K562 (cell line): ENCODE data around the gene BRAP. TPM values are rescaled to one million over a fixed set of nuclear protein-coding genes. Genes with fewer than 3 reads are reported as not detected.
"Not testable (repeated sequence)": the region's sequence is repeated elsewhere in the genome, so short reads cannot be mapped to it uniquely, and the experiment has no call there.

Source experiments
- ATAC-seq: fragments of 200-7000 bp; cut with Tn5 transposase; 3 replicates; pipeline ENCODE4 v1.9.1; 2020; ENCODE audit warnings: moderate library complexity
- BruUV-seq: library from RNA; stranded (reverse); fragments of 400-500 nt; replicated peaks from 2 replicates; lab custom pipeline; 2021; lab: Mats Ljungman, UMichigan
- CTCF ChIA-PET: fragments of 300-600 bp; formaldehyde crosslinking; extraction: SDS; loops from one replicate; lab custom pipeline; 2021; ENCODE audit warnings: low intra/inter-chr PET ratio; lab: Yijun Ruan, JAX
- POLR2A ChIA-PET: fragments of 300-600, 350-650 bp; sonication (Branson Sonifier 250); formaldehyde crosslinking; extraction: SDS; loops from one replicate; lab custom pipeline; 2021; ENCODE audit warnings: antibody characterized with exemption, inconsistent platforms; lab: Yijun Ruan, JAX
- DNase-seq, 4 experiments: peaks; one replicate each; pipeline versions ENCODE4 v3.0.0 to v3.0.0-alpha.2; 2011 to 2018; ENCODE audit warnings: low spot score in 3 of 4, mixed read lengths in 3 of 4; ENCODE audit errors: extremely low read depth in 1 of 4
- FAIRE-seq: peaks from 2 replicates; lab custom pipeline; 2011; peaks lifted over from hg19 to GRCh38; lab: Jason Lieb, UNC
- H2AFZ ChIP-seq: 2 replicates; pipeline ENCODE4 v1.6.0; 2011; ENCODE audit warnings: low read depth, low read length, control low read depth, inconsistent platforms
- H3K27ac ChIP-seq: fragments of 200-600 bp; 3 replicates; pipeline ENCODE4 v1.8.0; 2011; ENCODE audit warnings: low read depth, mild to moderate bottlenecking, control low read depth, inconsistent platforms, low read length, moderate library complexity, mixed read lengths; ENCODE audit errors: extremely low read depth
- H3K27me3 ChIP-seq, 2 experiments: fragments of 300-600 bp in 1 of 2; 2 replicates in 1 of 2; 3 replicates in 1 of 2; pipeline versions ENCODE4 v1.6.0 to v1.8.0; 2011; ENCODE audit warnings: inconsistent platforms in 2 of 2, low read length in 2 of 2, mild to moderate bottlenecking in 1 of 2, mixed read lengths in 1 of 2, moderate library complexity in 1 of 2; ENCODE audit not compliant: control insufficient read depth in 2 of 2, insufficient read depth in 2 of 2
- H3K36me3 ChIP-seq: fragments of 300-600 bp; 3 replicates; pipeline ENCODE4 v1.8.0; 2011; ENCODE audit warnings: mild to moderate bottlenecking, low read length, inconsistent platforms; ENCODE audit not compliant: control insufficient read depth, insufficient read depth
- H3K4me1 ChIP-seq, 2 experiments: fragments of 200-600 bp in 1 of 2; replicated peaks in 1 of 2; 2 replicates in 1 of 2; 3 replicates in 1 of 2; pipeline versions ENCODE4 v1.5.1 to v1.8.0; 2011; ENCODE audit warnings: inconsistent platforms in 2 of 2, low read length in 2 of 2, mild to moderate bottlenecking in 1 of 2, mixed read lengths in 1 of 2, moderate library complexity in 1 of 2; ENCODE audit not compliant: control insufficient read depth in 2 of 2, insufficient read depth in 2 of 2
- H3K4me2 ChIP-seq: 2 replicates; pipeline ENCODE4 v1.6.1; 2011; ENCODE audit warnings: low read length, control low read depth, inconsistent platforms, mixed read lengths; ENCODE audit not compliant: insufficient read depth
- H3K4me3 ChIP-seq: fragments of 200-600 bp; sonication (generic), shearing (Covaris generic); 2 replicates; pipeline ENCODE4 v1.5.1; 2016; ENCODE audit warnings: control low read depth, inconsistent platforms
- H3K79me2 ChIP-seq: fragments of 200-600 bp; 3 replicates; pipeline ENCODE4 v1.8.0; 2011; ENCODE audit warnings: low read length, inconsistent platforms; ENCODE audit not compliant: control insufficient read depth, insufficient read depth
- H3K9ac ChIP-seq, 2 experiments: 2 replicates each; pipeline versions ENCODE4 v1.6.0 to v1.6.1; 2011; ENCODE audit warnings: low read depth in 2 of 2, low read length in 2 of 2, control low read depth in 1 of 2, inconsistent platforms in 1 of 2, mild to moderate bottlenecking in 1 of 2, mixed read lengths in 1 of 2; ENCODE audit not compliant: insufficient read depth in 1 of 2
- H3K9me1 ChIP-seq: one replicate; pipeline ENCODE4 v1.6.0; 2011; ENCODE audit warnings: inconsistent platforms, mild to moderate bottlenecking, low read length, moderate library complexity; ENCODE audit not compliant: control insufficient read depth, insufficient read depth
- H3K9me3 ChIP-seq: replicated peaks from 2 replicates; pipeline ENCODE4 v1.5.1; 2011; ENCODE audit warnings: low read depth, low read length, inconsistent platforms; ENCODE audit not compliant: control insufficient read depth, insufficient read depth
- H4K20me1 ChIP-seq: replicated peaks from 2 replicates; pipeline ENCODE4 v1.6.1; 2011; ENCODE audit warnings: low read length, inconsistent platforms, mixed read lengths; ENCODE audit not compliant: control insufficient read depth, insufficient read depth
- CBFA2T3 ChIP-seq: fragments of 450-650 bp; IDR thresholded peaks from 2 replicates; pipeline ENCODE4 v1.6.1; 2017
- DMBX1 ChIP-seq: fragments of 250-450 bp; sonication (Bioruptor Pico); IDR thresholded peaks from 2 replicates; pipeline ENCODE4 v1.8.0; 2022; ENCODE audit warnings: inconsistent platforms, mild to moderate bottlenecking, moderate library complexity, borderline replicate concordance
- FOSL1 ChIP-seq: fragments of 200-800 bp; sonication (Bioruptor generic); conservative IDR thresholded peaks from 2 replicates; pipeline ENCODE4 v1.6.1; 2016; ENCODE audit warnings: missing genetic modification characterization, missing compliant biosample characterization
- HNRNPLL ChIP-seq: fragments of 200-400 bp; formaldehyde crosslinking; IDR thresholded peaks from 2 replicates; pipeline ENCODE4 v1.6.1; 2017; ENCODE audit warnings: low read length, low read depth, mild to moderate bottlenecking; ENCODE audit not compliant: poor library complexity, severe bottlenecking
- MAZ ChIP-seq, 2 experiments: fragments of 450-650 bp in 1 of 2; sonication (generic) in 1 of 2; formaldehyde crosslinking; IDR thresholded peaks in 1 of 2; conservative IDR thresholded peaks in 1 of 2; 2 replicates each; pipeline versions ENCODE4 v1.4.0 to v1.5.0; 2020; ENCODE audit warnings: mild to moderate bottlenecking in 1 of 2, missing genetic modification reagents in 1 of 2
- MCM2 ChIP-seq: fragments of 450-650 bp; IDR thresholded peaks from 2 replicates; pipeline ENCODE4 v1.6.1; 2017; ENCODE audit warnings: low read depth, mild to moderate bottlenecking
- RCOR1 ChIP-seq, 2 experiments: IDR thresholded peaks; 2 replicates each; pipeline ENCODE4 v1.6.1; 2012; ENCODE audit warnings: low read depth in 2 of 2, low read length in 2 of 2, borderline replicate concordance in 1 of 2, improper control_type of control experiment in 1 of 2
- SNRNP70 ChIP-seq: fragments of 200-400 bp; formaldehyde crosslinking; optimal IDR thresholded peaks from 2 replicates; pipeline ENCODE3; 2017; ENCODE audit warnings: low read depth, low read length
- ZBTB5 ChIP-seq: fragments of 450-650 bp; IDR thresholded peaks from 2 replicates; pipeline ENCODE4 v1.6.1; 2017; ENCODE audit warnings: antibody characterized with exemption
- ZNF140 ChIP-seq: fragments of 250-450 bp; sonication (Bioruptor Pico); IDR thresholded peaks from 2 replicates; pipeline ENCODE4 v1.8.0; 2021; ENCODE audit warnings: moderate library complexity, mild to moderate bottlenecking, inconsistent platforms
- ZNF668 ChIP-seq: fragments of 250-450 bp; sonication (Bioruptor Pico); IDR thresholded peaks from 2 replicates; pipeline ENCODE4 v1.8.0; 2022; ENCODE audit warnings: mild to moderate bottlenecking, inconsistent platforms
- ZNF76 ChIP-seq: fragments of 250-450 bp; sonication (Bioruptor Pico); IDR thresholded peaks from 2 replicates; pipeline ENCODE4 v1.4.0; 2020; ENCODE audit warnings: mild to moderate bottlenecking, moderate library complexity, borderline replicate concordance
- ZNF778 ChIP-seq: fragments of 450-650 bp; formaldehyde crosslinking; IDR thresholded peaks from 2 replicates; pipeline ENCODE4 v1.4.0; 2020; ENCODE audit warnings: mild to moderate bottlenecking, moderate library complexity
- WGBS: fragments of 100-300 bp; shearing (Covaris generic); methylation state at CpG from one replicate; pipeline ENCODE4 v1.1.6; 2016; ENCODE audit warnings: low coverage, mixed read lengths; ENCODE audit not compliant: insufficient coverage; ENCODE audit errors: missing lambda C conversion rate; 5-methylcytosine and 5-hydroxymethylcytosine counted together
- in situ Hi-C: fragments of 300-500 bp; cut with MboI; formaldehyde crosslinking; loops from 4 replicates; pipeline ENCODE4 v1.15.0; 2018; ENCODE audit warnings: inconsistent platforms, mixed read lengths
- intact Hi-C: fragments of 100-400 bp; cut with micrococcal nuclease; formaldehyde crosslinking; loops from 2 replicates; pipeline ENCODE4 v1.14.2; 2022
- polyA plus RNA-seq, 8 experiments: library from polyadenylated mRNA; depleted of rRNA in 4 of 8; stranded (reverse) in 5 of 8; unstranded in 3 of 8; fragments of >200 nt; fragmentation: Nextera tagmentation in 2 of 8; fragmentation: Illumina TruSeq in 1 of 8; extraction: Ambion mirVana in 2 of 8; extraction: Trizol in 1 of 8; gene quantifications; 2 replicates each; pipeline versions ENCODE4 v1.2.1 to v1.2.3, GENCODE V29; 2011 to 2014; ENCODE audit warnings: inconsistent platforms in 1 of 8, missing spikeins in 1 of 8
- total RNA-seq, 7 experiments: library from RNA; depleted of rRNA in 6 of 7; stranded (reverse); fragments of >200 nt in 6 of 7; fragmentation: Illumina TruSeq in 2 of 7; extraction: Trizol in 2 of 7; gene quantifications; 2 replicates each; pipeline versions ENCODE4 v1.2.1 to v1.2.3, GENCODE V29; 2011 to 2021; ENCODE audit warnings: low replicate concordance in 1 of 7

BRAP gene
- total and polyA plus RNA-seq, 9 of the 15 experiments (the other 6 are each of a cell fraction or from before 2014, with no cell fraction given): 2.2 to 32.6 (median 27.5) TPM

GRCh38 chr12:111728795-111729194 lies 43.0 kb upstream of the BRAP start:
- Histone ChIP-seq H3K36me3 (0 out of 3 replicates have a peak, but pooled peaks cover 2% of the 10 kb centered on the region), H3K79me2 (no peaks in the 10 kb centered on the region), H3K9me3 (no peaks in the 10 kb centered on the region), H3K4me1 (peaks cover 0 to 5% of the 10 kb centered on the region in 2 experiments; a peak in 2 of 5 replicates), H3K27me3 (no peaks in the 10 kb centered on the region), H3K4me3 (no peak overlapping the region), H3K27ac (no peak overlapping the region), H3K9me1 (no peaks in the 10 kb centered on the region), H2AFZ (no peak overlapping the region), H3K4me2 (no peak overlapping the region), H4K20me1 (no peaks in the 10 kb centered on the region), H3K9ac (no peak overlapping the region)
- in situ Hi-C loops: no loop called here
- ChIA-PET POLR2A (interaction anchor here (0.6 to 1.6 kb wide), 4 partner anchors 13 to 169 kb away, joined by 3 to 7 read pairs (median 4); partner anchors contain the start of genes ACAD10 and BRAP), CTCF (no interaction called here)
- WGBS: 78% methylated on average over 2 of the region's 2 CpGs
- intact Hi-C loops: no loop called here
- DNase-seq (no peak), ATAC-seq (no peak), FAIRE-seq (no peak)
- no TSS peak for BruUV-seq
- TF ChIP-seq ZBTB5 (no peak), ZNF778 (CRISPR knock-in tag) (no peak), ZNF140 (no peak), SNRNP70 (no peak), FOSL1 (tag) (no peak), MCM2 (no peak), CBFA2T3 (no peak), RCOR1 (IDR thresholded peaks at IDR 0.05; ENCODE audit: borderline replicate concordance in 1 of 2, low read depth in 2 of 2, low read length in 2 of 2) (no peak), ZNF76 (CRISPR knock-in tag) (no peak), HNRNPLL (no peak), DMBX1 (CRISPR knock-in tag) (no peak), MAZ (CRISPR knock-in tag; conservative IDR thresholded peaks at IDR 0.05 in 1 of 2, IDR thresholded peaks at IDR 0.05 in 1 of 2) (no peak), ZNF668 (CRISPR knock-in tag) (no peak)

GRCh38 chr12:111723646-111724360 lies 38.0 kb upstream of the BRAP start:
- BruUV-seq, H3K9me1 ChIP-seq: not testable (repeated sequence)
- 86% methylated on average over 19 of the region's 46 CpGs for WGBS

More at GRCh38 chr12:111723646-111724360, 38.0 kb upstream of the BRAP start:
- intact Hi-C loops, FAIRE-seq, H2AFZ ChIP-seq, H3K4me1 ChIP-seq, ATAC-seq, H3K79me2 ChIP-seq, H3K27ac ChIP-seq, H3K27me3 ChIP-seq, CTCF ChIA-PET, H3K4me3 ChIP-seq, H3K4me2 ChIP-seq, DNase-seq, H4K20me1 ChIP-seq, H3K9me3 ChIP-seq, H3K9ac ChIP-seq, in situ Hi-C loops, POLR2A ChIA-PET: not testable (repeated sequence)
- H3K36me3 ChIP-seq: peaks cover 11% of the 10 kb centered on the region; the same call in 2 of the 3 replicates
